ACHN (cell line): Measurements from ENCODE around the gene GPR160.

ENCODE experiments used
- DNase-seq: peaks from one replicate; pipeline ENCODE4 v3.0.0-alpha.2; 2015
- in situ Hi-C: cut with HindIII; loops from 2 replicates; pipeline ENCODE4 v1.10.0; 2017; ENCODE audit warnings: low sequenced_read_pairs, low pct_ligation_motif_present, low pct_unique_long_range_greater_than_20kb

GPR160 gene

GRCh38 chr3:170057550-170057949, 19.8 kb downstream of the GPR160 start:
- in situ Hi-C loops = no loop called here
- no peak for DNase-seq

DNA sequence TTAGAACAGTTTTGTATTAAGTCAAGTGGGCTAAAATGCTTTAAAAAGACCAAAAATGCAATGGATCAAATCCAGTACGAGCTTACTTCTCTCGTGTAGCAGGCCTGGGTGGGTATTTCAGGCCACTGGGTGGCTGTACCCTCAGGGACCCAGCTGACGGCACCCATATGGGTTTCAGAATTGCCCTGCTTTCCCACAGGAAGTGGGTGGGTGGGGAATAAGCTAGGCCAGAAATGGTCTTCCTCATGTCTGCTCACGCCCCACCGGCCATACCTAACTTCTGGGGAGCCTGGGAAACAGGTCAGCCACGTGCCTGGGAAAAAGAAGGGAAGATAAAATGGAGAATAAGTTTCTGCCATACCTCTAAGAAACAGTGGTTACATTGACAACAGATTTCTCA, 20.3 kb downstream of the GPR160 start:
- in situ Hi-C loops = no loop called here
- DNase-seq = no peak

DNA sequence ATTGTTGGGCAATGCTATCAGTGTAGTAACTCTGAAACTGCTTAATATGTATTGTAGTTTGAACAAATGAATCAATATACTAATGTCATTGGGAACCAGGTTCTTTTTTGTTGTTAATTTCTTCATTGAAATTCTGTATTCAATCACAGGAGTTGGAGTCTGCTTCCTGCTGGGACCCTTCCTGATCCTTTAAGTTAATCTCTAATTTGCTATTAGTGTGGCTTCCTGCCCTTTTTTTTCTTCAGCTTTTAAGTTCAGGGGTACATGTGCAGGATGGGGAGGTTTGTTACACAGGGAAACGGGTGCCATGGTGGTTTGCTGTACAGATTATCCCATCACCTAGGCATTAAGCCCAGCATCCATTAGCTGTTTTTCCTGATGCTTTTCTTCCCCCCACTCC, 21.7 kb downstream of the GPR160 start:
- in situ Hi-C loops = no loop called here
- DNase-seq = no peak

DNA sequence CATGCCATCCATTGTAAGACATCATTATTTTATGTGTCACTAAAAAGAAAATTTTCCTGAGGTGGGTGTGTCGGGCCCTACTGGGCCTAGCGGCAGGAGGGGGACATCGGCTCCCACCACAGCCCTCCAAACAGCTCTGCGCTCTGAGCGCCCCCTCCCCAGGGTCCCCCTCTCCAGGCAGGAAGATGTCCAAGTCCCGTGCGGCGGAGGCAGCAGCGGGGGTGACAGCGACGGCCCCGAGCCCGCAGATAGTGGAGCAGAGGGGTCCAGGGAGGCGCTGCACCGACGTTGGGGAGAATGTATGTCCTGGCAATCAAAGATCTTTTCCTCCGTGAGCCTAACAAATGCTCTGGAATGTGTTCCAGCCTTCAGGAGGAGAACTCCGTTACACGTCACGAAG, 24.3 kb downstream of the GPR160 start:
- in situ Hi-C loops = no loop called here
- no peak for DNase-seq

GRCh38 chr3:170062769-170063168, 25.0 kb downstream of the GPR160 start:
- in situ Hi-C loops = no loop called here
- DNase-seq = no peak

DNA sequence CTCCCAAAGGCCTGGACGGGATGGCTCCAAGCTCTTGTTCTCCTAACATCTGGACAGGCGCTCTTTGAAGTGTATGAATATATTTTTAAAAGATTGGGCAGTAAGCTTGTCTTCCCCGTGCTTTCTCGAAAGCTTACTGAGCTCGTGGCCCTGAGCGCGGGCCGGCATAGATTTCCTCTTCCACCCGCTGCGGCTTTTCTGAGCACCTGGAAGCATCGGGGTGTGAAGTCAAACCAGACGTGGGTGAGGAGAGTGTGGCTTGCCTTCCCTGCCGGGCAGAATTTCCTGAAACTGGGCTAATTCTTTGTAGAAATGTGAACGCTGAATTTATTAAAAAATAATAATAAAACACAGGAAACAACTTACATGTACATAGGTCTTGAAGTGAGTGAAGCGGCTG, 25.9 kb downstream of the GPR160 start:
- in situ Hi-C loops = no loop called here
- DNase-seq = no peak

GRCh38 chr3:170064108-170064507, 26.3 kb downstream of the GPR160 start:
- no peak for DNase-seq
- in situ Hi-C loops = no loop called here

GRCh38 chr3:170075441-170076091, 37.8 kb downstream of the GPR160 start:
- DNase-seq = no peak
- in situ Hi-C loops = no loop called here

DNA sequence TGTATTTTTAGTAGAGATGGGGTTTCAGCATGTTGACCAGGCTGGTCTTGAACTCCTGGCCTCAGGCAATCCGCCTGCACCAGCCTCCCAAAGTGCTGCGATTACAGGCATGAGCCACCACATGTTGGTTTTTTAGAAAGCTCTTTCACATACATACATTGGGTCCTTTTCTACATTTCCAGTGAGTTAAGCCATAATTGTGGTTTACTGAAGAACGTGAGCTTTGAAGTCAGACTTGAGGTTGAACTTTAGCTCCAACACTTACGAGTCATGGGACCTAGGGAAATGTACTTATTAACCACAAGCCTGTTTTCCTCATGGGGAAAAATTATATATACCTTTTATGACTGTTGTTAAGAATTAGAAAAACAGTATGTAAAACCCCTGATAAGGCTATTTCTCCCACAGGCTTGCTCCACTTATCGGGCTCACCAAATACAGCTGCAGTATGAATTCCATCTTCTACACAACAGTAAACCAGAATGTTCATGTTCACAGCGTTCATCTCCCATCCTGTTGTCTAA, 39.0 kb downstream of the GPR160 start:
- DNase-seq = peak; percentile 46
- in situ Hi-C loops = no loop called here

DNA sequence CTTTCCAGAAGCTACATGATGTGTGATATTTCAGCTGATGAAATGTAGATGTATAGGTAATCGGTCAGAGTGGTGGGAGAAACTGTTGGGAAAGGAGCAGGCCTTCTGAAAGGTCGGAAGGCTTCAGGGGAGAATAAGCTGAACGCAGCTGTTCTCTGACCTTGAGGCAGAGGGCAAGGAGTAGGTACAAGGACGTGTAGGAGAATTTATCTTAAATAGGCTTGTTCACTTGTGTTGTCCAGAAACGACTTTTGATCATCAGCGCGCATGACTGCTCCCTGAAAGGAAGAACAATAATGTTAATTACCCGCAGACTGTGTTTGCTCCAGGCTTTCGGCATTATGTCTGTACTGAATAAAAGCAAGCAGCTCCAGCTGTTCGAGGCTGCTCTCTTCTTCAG, 39.6 kb downstream of the GPR160 start:
- in situ Hi-C loops = no loop called here
- DNase-seq = no peak

- in situ Hi-C loops = no loop called here
- DNase-seq = peak; percentile 12
Measured at GRCh38 chr3:170078620-170079281, 41.0 kb downstream of the GPR160 start.

- in situ Hi-C loops = no loop called here
- DNase-seq = peak; percentile 72
Measured at GRCh38 chr3:170079536-170080165, 41.9 kb downstream of the GPR160 start.

GRCh38 chr3:170080605-170081004, 42.8 kb downstream of the GPR160 start:
- in situ Hi-C loops = no loop called here
- DNase-seq = no peak

DNA sequence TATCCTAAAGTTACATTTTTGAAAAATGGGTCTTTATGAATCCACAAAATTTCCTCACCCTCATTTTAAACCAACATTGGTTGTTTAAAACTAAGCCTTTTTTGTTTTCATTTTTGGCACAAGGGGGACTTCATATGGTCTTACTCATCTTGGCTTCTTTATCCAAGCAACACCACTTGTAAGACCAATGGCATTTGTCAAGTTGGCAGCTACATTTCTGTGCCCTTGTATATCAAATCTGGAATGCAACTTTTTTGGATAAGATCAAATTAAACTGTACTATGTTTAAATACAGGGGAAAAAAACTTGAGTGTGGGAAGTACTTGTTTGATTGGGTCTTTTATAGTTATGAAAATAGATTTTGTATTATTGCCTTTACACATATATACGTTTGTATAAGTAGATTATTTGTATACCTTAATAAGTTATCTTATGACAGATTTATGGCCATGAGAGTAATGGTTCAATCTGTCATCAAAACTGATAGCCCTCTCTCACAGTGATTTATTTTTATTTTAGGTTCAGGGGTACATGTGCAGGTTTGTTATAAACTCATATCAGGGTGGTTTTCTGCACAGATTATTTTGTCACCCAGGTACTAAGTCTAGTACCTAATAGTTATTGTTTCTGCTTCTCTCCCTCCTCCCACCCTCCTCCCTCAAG, 43.4 kb downstream of the GPR160 start:
- no peak for DNase-seq
- in situ Hi-C loops = no loop called here

GRCh38 chr3:170083343-170083742, 45.5 kb downstream of the GPR160 start:
- in situ Hi-C loops = no loop called here

DNA sequence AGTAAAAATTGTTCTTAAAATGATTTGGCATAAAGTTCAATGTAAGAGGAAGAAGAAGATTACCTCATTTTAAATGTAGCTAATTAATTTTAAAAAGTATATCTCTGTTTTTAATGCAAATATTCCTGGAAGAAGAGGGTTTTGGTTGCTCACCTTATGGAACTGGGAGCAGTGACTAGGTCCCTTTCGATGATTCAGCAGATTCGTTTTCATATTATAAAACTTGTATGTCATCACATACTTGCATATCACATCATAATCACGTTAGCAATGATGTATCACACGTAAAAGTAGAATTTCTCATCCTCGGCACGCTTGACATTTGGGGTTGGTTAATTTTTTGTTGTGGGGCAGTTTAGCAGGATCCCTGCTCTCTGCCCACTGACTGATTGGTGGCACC, 47.6 kb downstream of the GPR160 start:
- no peak for DNase-seq
- in situ Hi-C loops = no loop called here

More at GRCh38 chr3:170083343-170083742, 45.5 kb downstream of the GPR160 start:
- no peak for DNase-seq

- in situ Hi-C loops = no loop called here
- DNase-seq = no peak
Measured at GRCh38 chr3:170089862-170090600, 52.2 kb downstream of the GPR160 start.

- in situ Hi-C loops = no loop called here
- DNase-seq = no peak
Measured at GRCh38 chr3:170090601-170090981, 52.8 kb downstream of the GPR160 start.

GRCh38 chr3:170092907-170093306, 55.1 kb downstream of the GPR160 start:
- in situ Hi-C loops = no loop called here
- no peak for DNase-seq
